IPS-NIHi7 (cell line): Measurements from ENCODE around the gene NAV2.
"Not testable (repeated sequence)": the region's sequence is repeated elsewhere in the genome, so short reads cannot be mapped to it uniquely, and the experiment has no call there.

ENCODE experiments used
- DNase-seq: peaks from one replicate; pipeline ENCODE4 v3.0.0; 2012; ENCODE audit warnings: mixed read lengths; ENCODE audit errors: extremely low spot score

The NAV2 gene

DNA sequence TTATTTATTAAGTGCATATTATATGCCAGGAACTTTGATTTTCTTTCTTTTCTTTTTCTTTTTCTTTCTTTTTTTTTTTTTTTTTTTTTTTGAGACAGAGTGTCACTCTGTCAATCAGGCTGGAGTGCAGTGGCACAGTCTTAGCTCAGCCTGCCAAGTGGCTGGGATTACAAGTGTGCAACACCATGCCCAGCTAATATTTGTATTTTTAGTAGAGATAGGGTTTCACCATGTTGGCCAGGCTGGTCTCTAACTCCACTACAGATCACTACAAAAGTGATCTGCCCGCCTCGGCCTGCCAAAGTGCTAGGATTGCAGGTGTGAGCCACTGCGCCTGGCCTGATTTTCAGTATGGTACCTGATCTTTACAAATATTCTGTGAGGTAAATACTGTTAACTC is 182.4 kb downstream of the NAV2 start:
- not testable (repeated sequence) for DNase-seq

DNA sequence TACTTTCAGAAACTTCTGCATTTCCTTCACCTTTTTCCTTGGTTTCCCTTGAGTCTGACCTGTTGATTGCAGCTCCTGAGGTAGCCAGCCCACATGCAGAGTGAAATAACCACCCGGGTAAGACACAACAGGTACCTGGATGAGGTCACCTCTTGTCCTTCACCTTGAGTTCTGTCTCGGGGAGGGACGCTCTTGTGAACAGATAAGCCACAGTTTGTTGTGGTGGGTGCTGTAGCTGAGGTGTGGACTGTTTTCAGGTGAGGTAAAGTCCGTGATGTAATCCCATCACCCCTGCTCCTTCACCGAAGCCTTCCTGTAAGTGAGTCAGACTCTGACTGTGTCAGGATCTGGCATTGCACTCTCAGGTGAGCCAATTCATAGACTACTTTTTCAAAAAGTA is 183.1 kb downstream of the NAV2 start:
- DNase-seq: no peak

DNA sequence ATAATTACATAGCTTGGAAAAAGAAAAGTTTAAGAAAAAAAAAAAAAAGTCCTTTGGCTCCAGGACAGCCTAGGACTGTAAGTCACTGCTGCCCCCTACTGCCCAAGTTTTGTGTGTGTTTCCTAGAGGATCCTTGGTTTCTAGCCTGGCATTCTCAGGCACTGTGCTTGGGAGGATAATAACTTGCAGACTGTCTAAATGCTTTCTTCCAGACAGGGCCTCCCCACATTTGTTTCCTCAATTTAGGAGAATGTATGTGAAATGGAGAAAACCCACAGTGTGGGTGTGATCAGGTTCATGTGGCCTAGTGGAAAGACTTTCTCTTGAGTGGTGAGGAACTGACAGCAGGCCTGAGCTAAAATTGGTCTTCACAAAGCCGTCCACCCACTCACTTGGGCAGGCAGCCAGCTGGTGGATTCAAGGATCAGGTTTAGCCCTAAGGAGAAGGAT is 191.0 kb downstream of the NAV2 start:
- DNase-seq: peak; percentile 73

DNA sequence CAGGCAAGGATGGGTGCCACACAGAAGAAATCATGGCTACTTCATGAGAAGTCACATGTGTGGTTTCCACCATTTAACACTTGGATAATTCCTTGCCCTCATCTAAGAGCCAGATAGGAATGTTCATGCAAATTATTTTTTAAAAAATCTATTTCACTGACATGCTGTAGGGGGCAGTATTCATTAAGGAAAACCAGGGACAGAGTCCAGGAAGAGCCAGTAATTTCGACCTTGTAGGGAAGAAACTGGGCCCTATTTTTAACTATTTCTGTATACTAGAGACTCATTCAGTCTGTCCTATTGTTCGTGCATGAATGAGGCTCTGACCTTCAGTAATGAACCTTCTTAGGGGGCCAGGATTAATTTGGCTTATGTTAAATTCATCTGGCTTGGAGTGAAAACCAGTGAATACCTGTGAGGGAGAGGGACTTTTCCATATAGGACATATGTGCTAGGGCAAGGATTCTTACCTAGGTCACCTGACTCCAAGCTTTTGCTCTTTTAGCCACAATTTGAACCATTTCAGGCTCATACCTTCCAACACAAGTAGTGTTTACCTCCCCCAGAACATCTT is 192.7 kb downstream of the NAV2 start:
- peak; percentile 70 for DNase-seq

DNA sequence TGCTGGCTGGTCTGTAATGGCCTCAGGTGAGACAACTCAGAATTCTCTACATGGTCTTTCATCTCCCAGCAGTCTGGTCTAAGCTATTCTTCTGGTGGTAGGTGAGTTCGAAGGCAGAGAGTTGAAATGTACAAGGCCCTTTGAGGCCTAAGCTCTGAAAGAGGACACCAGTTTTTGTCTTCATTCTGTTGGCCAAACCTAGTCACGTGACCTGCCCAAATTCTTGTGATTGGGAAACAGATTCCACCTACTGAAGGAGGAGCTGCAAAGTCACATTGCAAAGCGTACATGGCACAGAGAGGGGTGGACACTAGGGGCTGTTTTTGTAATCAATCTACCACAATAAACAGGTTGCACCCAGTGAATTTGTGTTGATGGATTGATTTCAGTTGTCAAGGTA is 193.5 kb downstream of the NAV2 start:
- no peak for DNase-seq

DNA sequence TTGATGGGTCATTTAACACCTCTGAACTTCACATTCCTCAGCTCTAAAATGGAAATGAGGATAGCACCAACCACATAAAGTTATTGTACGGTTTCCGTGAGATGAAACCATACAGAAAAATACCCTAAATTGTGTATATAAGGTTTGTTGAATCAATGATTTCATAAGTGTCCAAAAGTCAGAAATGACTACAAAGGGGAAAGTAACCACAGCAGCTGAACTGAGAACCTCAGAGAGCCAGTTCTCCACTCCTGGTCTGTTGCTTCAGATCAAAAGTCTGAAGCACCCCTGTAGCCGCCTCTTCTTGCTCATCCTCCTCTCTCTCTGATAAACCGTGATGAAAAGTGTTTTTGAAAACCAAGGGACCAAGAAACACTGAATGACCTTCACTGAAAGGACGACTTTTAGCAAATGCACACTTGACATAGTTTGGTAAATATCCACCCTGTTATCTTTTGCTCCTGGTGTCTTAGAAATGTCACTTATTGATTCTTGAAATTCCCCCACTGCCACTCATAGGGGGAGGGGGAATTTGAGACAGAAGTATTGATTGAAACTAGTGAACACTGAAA is 194.5 kb downstream of the NAV2 start:
- DNase-seq: no peak

DNA sequence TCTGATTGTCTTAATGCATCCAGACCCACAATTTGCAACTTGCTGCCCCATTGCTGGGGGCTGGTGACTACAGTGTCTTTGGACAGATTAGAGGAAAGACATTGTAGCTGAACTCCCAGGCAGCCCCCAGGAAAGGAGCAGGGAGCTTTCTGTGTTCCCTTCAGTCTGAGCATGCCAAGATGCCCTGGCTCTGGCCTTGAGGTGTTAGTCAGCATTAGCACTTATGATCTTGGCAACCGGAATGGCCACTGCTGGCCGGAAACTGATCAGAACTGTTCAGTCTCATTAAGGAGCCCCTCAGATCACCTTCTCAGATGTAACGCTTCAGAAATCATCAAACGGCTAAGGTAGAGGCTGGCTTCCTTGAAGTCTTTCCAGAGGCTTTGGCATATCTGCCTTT is 195.2 kb downstream of the NAV2 start:
- no peak for DNase-seq

DNA sequence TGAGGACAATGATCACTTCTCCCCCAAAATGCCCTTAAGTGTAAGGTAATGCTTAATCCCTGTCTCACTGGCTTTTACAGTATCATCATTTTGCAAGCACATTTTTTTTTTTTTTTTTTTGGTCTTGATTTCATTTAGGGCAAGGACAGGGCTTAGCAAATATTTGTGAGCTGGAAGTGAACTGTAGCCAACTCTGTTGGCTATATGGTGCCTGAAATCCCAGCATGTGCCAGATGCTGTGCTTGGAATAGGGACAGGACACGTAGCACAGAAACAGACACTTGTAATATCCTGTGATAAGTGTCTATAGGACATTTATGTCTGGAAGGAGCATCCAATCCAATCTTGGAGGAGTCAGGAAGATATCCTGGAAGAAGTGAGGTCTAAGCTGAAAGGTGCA is 198.3 kb downstream of the NAV2 start:
- no peak for DNase-seq

DNA sequence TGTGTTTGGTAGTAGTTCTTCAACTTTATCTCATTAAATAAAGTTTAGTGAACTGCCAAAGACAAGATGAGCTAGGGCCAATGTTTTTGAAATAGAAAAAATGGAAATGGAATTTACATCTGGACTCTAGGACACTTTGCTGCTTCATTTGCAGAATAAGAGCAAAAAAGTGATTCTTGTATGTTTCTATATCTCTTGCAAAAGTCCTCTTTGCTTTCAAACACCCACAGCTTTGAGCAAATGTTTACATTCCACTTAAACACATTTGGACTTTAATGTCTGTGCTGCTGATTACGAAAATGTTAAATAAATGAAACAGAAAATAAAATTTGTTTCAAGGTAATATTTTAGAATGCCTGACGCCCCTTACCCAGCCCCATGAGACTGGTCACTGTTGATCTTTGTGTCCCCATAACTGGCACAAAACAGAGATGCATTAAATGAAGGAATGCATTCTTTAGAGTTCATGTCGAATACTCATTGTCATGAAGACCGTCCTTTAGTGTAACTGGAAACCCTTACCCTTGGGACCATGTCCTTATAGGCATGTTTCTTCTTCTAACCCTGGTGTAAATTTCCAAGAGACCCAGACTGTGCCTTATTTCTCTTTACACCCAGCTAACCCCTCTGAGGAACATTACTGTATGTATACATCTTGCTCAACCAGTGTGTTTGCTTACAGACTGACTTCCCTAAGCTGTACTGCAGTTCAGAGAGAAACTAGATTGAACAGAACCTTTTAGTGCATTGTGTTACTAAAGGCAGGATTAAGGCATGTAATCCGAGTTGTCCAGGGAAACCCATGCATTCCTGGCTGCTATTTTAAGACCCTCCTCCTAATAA is 199.7 kb downstream of the NAV2 start:
- no peak for DNase-seq

DNA sequence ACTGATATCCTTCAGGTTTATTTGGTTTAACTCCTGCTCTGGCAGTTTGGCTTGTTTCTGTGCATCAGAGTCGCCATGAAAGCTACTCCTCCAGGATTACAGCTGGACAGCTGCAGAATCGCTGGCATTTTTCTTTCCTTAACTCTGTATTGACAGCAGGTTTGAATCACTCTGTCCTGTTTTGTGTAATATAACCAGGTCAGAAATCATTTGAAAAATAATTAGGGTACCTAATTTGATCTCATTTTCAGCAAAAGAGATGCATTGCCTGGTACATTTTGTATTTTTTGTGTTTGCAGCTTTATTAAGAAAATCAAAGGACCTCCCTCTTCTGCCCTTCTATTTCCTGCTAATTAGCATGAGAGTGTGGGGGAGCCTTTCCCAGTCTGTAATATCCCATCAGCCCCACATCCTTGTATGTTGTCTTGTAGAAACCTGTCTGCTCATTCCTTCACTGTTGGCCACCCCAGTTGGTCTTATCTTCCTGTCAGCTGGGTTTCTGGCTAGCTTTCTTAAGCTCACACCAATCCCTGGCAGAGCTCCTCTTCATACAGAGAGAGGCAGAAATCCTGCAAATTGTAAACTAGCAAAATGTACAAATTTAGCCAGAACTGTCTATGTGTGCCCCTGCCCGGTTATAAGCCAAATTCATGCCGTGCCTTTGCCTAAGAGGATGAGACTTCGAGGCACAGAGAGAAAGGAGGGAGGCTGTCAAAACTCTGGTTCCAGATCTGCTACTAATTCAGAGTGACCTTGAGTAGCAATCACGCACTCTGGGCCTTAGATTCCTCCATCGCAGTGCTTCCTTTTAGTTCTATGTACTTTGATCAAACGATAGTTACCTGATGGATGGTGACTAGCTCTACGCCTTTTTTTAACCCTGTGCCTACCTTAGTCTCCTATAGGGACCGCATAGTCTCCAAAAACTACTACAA is 200.6 kb downstream of the NAV2 start:
- no peak for DNase-seq

DNA sequence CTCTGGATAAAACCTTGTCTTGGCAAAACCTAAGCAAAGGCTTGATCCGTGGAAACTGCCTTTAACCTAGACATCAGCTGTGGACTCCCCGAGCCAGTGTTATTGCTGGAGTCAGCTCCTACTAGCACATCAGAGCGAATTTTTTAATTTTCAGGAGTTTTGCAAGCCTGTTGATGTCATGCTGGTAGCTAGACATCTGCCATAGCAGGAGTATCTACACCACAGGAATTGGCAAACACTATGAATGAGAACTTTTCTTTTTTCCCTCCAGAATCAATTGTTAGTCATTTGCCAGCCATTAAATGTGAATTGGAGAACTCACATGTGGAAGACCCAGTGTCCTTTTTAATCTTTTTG is 201.2 kb downstream of the NAV2 start:
- DNase-seq: no peak

DNA sequence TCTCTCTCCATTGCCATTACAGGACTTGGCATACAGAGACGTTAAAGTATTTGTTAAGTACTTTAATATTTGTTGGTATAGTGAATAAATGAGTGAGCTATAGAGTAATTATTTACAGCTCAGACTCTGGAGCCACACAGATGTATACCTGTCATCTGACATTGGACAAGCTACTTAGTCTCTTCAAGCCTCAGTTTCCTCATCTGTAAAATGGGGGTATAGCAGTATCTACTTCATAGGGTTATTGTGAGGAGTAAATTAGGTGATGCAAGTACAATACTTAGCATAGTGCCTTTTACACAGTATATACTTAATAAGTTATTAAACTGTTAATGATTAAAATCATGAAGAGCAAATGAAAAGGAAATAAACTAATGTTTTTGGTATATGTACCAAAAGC is 203.2 kb downstream of the NAV2 start:
- DNase-seq: no peak

DNA sequence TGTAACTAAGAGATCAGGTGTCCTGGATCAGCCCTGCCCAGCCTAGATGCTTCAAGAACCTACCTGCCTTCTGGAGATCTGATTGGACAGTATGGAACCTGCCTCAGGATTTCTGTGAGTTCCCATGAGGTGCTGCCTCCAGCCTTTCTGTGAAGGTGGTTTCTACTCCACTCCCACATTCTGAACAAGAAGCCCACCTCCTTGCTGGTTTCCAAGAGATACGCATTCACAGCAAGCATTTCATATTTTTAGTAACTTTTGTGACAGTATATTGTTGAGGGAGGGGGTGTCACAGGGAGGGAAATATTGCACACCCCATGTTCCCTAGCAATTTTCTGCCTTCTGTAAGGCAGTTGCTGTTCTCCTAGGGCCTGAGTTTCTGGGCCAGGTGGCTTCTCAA is 204.4 kb downstream of the NAV2 start:
- no peak for DNase-seq

DNA sequence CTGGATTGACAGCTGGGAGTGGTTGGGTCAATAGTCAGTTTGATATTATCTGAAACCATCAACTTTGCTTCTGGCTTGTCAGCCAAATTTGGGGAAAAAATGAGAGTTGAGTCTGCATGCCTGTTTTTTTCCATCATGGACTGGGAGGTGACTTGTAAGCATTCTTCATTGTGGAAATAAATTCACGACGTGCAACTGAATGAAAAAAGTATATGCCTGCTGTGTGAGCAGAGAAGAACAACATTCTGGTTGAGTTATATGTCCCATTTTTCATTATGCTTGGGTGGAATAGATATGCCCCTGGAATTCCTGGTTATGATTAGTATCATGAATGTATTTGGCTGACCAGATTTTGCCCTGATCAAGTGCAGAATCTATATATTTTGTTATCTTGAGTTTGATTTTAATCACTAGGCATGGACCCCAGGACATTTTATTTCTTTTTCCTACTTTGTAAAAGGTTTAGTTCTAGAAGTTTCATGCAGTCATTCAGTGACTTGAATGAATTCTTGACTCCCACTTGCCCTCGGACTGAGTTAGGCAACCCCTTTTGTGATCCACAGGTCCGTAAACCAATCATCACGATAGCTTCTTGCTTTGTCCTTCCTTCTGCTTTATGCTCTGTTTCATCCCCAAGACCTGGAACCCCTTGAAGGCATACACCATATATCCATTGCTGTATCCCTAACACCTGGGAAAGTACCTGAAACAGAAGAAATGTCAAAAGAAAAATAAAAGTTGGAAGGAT is 205.8 kb downstream of the NAV2 start:
- no peak for DNase-seq

DNA sequence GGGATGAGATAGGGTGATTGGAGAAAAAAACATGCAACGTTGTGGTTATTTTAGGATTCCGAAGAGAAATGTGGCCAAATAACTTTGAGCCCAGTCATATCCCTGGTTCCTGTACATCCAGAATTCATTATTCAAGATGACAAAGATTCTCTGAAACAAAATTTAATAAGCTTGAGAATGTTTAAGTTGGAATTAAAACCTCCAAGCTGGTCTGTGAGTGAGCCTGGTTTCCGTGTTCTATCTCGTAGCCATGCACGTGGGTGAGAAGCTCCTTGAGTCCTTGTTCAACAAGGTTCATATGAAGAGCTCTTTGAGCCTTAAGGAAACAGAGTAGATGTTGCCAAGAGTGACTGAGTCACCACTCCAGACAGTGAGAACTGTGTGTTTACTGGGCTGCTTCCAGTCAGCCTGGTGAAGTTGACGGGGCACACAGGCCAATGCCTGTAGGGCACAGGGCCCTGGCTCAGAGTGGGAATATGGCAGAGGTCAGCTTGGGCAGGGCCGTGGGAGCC is 206.5 kb downstream of the NAV2 start:
- DNase-seq: no peak

DNA sequence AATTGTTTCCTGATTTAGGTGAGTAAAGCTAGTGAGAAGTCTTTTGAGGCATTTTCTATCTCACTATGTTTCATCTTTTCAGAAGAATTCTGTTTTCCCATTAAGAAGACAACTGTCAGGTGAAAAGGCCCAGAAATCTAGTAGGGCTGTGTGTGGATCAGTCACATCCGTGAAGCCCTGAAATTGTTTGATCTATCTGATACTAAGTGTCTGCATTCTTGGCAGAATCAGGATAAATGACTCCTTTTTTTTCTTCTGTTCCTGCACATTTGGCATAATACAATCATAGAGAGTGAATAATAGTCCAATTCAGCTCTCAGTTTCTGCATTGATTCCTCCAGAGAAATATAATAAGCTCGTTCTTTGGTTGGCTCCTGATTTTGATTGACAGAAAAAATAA is 208.3 kb downstream of the NAV2 start:
- no peak for DNase-seq

DNA sequence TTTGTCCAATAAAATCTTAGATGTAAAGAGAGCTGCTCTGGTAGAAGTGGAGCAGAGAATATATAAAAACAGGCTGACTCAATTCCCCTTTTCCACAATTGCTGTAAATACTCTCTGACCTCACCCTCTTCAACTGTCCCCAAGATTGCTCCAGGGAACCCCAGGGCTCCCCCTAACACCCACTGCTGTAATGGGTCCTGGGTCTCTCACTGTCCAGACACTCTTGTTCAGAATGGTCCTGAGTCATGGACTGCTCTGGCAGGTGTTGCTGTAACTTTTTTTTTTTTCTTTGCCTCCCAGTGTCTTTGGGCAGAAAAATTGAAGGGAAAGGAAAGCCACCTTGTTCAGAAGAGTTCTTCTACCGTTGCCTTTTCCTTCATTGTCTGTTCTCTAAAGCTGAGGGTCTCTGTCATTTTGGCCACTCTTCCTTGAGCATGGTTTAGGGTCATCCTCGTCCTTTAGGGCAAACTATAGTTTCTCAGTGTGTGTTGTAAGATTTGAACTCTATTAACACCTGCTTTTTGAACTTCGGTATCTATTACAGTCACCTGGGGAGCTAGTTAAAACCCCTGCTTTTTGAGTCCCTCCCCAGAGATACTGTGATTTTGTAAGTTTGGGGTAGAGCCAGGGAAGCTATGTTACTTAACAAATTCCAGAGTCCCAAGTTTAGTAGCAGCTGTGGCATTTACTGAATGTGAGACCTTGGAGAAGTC is 209.5 kb downstream of the NAV2 start:
- DNase-seq: no peak

DNA sequence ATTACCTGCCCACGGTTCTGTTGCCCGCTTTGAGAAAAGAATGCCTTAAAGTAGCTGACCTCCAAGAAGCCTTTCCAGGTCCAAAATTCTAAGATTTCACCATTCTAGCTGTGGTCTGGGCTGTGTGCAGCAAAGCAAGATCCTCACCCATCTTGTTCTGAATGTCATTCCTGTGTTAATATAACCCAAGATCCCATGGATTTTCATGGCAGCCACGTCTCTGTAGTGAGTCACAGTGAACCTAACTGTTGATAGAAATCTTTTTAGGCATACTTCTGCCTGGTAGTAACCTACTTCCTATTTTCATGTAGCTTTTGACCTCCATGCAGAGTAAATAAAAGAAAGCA is 210.0 kb downstream of the NAV2 start:
- no peak for DNase-seq

DNA sequence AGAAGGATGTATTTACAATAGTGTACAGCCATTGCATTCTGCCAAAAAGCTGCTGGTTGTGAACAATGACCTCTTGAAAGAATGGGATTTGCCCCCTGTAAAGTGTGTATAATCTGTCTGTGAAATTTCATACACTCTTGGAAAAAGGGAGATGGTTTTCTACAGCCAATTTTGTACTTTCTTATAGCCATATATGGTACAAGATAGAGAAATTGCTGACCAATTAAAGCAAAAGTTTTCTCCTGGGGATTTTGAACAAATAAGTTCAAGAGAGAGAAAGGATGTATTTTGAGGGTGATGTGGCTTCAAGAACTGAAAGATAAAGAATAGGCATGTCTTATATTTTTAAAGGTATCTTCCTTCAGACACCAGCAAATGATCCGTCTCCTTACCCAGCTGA is 211.0 kb downstream of the NAV2 start:
- DNase-seq: no peak

DNA sequence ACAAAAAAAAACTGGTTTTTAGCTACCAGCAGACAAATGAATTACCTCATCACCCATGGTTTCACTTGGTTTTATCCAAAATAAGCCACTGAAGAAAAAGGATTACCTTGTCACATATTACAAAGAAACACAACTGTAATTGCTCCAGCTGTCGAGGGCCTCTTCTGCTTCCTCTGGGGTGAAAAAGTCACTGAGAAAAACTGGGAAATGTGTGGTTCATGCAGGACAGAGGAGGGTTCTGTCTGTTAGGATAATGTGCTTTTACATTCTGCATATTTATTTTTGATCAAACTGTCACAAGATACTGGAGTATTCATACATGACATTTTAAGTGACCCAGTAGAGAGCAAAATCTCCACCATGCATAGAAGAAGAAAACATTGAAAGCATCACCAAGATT is 211.7 kb downstream of the NAV2 start:
- DNase-seq: no peak

DNA sequence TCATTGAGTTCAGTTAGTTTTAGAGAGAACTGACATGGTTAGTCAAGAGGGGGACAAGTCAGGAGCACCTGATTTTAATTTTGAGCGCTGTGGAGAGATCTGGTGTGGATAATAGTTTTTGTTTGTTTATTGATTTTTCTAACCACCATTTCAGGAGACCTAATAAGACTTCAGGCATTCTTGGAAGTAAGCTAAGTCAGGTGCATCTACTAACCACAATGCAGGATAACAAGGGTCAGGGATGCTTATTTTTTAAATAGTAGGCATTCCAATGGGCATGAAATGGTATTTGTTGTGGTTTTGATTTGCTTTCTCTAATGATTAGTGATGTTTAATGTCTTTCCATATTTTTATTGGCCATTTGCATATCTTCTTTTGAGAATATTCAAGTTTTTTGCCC is 212.1 kb downstream of the NAV2 start:
- DNase-seq: no peak
